Measurements from ENCODE around the gene TTLL9.

- TF ChIP-seq, protein P1, sequence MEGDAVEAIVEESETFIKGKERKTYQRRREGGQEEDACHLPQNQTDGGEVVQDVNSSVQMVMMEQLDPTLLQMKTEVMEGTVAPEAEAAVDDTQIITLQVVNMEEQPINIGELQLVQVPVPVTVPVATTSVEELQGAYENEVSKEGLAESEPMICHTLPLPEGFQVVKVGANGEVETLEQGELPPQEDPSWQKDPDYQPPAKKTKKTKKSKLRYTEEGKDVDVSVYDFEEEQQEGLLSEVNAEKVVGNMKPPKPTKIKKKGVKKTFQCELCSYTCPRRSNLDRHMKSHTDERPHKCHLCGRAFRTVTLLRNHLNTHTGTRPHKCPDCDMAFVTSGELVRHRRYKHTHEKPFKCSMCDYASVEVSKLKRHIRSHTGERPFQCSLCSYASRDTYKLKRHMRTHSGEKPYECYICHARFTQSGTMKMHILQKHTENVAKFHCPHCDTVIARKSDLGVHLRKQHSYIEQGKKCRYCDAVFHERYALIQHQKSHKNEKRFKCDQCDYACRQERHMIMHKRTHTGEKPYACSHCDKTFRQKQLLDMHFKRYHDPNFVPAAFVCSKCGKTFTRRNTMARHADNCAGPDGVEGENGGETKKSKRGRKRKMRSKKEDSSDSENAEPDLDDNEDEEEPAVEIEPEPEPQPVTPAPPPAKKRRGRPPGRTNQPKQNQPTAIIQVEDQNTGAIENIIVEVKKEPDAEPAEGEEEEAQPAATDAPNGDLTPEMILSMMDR (IDR thresholded peaks at IDR 0.05) = no peak
- TF ChIP-seq POLR2A (IDR thresholded peaks at IDR 0.05) = no peak
Observed at GRCh38 chr20:31945319-31945718, 74.9 kb downstream of the TTLL9 start.

Measured in right lobe of liver (tissue), 4 donors.